Measurements from ENCODE around the gene ZBTB8A. TPM values are rescaled to one million over a fixed set of nuclear protein-coding genes. Genes with fewer than 3 reads are reported as not detected.
A peak's percentile ranks its signal among the peaks of the same experiment; 100 is the strongest.

Gene ZBTB8A
- total RNA-seq, 3 donors from 2014 or later = 6.6 to 10.0 (median 9.6) TPM

DNA sequence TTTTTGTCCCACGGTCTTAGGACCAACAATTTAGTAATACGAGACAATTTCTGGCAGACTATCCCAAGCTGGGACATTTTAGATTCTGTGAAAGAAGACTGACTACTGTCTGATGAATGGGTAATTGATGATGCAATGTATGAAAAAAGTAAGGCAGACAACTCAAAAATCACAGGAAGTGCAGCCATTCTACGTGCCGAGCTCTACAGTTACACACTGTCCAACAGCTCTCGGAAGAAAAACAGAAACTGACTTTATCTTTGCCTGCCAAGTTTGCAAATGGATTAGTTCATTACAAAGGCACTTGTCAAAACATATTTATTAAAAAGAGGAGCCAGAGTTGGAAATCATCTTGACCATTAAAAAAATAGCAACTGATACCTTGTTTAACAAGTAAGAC, 43.1 kb upstream of the ZBTB8A start:
- Histone ChIP-seq H3K9me3 (no peaks in the 10 kb centered on the region), H3K36me3 (no peaks in the 10 kb centered on the region), H3K4me3 (no peak overlapping the region), H3K4me1 (no peaks in the 10 kb centered on the region), H3K27ac (peak overlapping the region; percentile 2 to 37), H3K27me3 (no peaks in the 10 kb centered on the region)
- TF ChIP-seq POLR2AphosphoS5 (IDR thresholded peaks at IDR 0.05) (peak in 1 of 3 donors; percentile 23), POLR2A (IDR thresholded peaks at IDR 0.05) (no peak)
- intact Hi-C loops (cut with DNase I; ENCODE audit: low total_unique reads) = no loop called here
- DNase-seq (ENCODE audit: low spot score in 2 of 2) = no peak

DNA sequence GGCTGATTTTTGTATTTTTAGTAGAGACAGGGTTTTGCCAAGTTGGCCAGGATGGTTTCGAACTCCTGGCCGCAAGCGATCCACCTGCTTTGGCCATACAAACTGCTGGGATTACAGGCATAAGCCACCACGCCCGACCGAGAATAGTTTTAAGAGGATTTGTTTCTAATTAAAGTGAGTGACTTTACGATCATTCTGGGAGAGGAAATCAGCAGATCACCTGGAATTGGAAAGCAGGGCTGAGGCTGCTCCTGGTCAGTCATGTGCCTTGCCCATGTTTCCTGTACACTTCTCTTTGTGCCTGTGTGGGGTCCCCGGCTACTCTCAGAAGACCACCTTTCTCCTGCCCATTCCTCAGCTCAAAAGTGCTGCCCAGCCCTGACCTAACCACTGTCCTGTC, 40.5 kb upstream of the ZBTB8A start:
- intact Hi-C loops (cut with DNase I; ENCODE audit: low total_unique reads) = no loop called here
- no peaks in the 10 kb centered on the region for H3K9me3 ChIP-seq

GRCh38 chr1:32500387-32501209, 38.6 kb upstream of the ZBTB8A start:
- Histone ChIP-seq H3K36me3 (no peaks in the 10 kb centered on the region), H3K27me3 (no peaks in the 10 kb centered on the region), H3K4me3 (peak overlapping the region; percentile 57 to 99 (median 78)), H3K9me3 (no peaks in the 10 kb centered on the region), H3K27ac (peak overlapping the region; percentile 96 to 100), H3K4me1 (peaks cover 0 to 6% of the 10 kb centered on the region in 2 donors)
- intact Hi-C loops (cut with DNase I; ENCODE audit: low total_unique reads) = no loop called here
- TF ChIP-seq POLR2AphosphoS5 (IDR thresholded peaks at IDR 0.05) (peak in 1 of 3 donors; percentile 68), CTCF (IDR thresholded peaks at IDR 0.05) (peak in 1 of 3 donors; percentile 43), POLR2A (IDR thresholded peaks at IDR 0.05) (no peak)
- DNase-seq (ENCODE audit: low spot score in 2 of 2) = peak; percentile 65 to 73

More for the DNA sequence above, 40.5 kb upstream of the ZBTB8A start:
- H3K4me3 ChIP-seq = no peak overlapping the region
- TF ChIP-seq POLR2AphosphoS5 (IDR thresholded peaks at IDR 0.05) (no peak), CTCF (IDR thresholded peaks at IDR 0.05) (no peak), POLR2A (IDR thresholded peaks at IDR 0.05) (no peak)
- H3K36me3 ChIP-seq = no peaks in the 10 kb centered on the region
- no peak for DNase-seq (ENCODE audit: low spot score in 2 of 2)
- no peak overlapping the region for H3K27ac ChIP-seq
- H3K27me3 ChIP-seq = no peaks in the 10 kb centered on the region
- peaks cover 0 to 6% of the 10 kb centered on the region in 2 donors for H3K4me1 ChIP-seq

- peak in 2 of 3 donors; percentile 80 to 96 for TF ChIP-seq POLR2AphosphoS5 (IDR thresholded peaks at IDR 0.05)
- no peak for TF ChIP-seq CTCF (IDR thresholded peaks at IDR 0.05)
- peak; percentile 67 to 82 for DNase-seq (ENCODE audit: low spot score in 2 of 2)
- Histone ChIP-seq H3K9me3 (no peaks in the 10 kb centered on the region), H3K4me1 (peaks cover 0 to 6% of the 10 kb centered on the region in 2 donors), H3K36me3 (no peaks in the 10 kb centered on the region), H3K27ac (peak overlapping the region; percentile 85 to 96), H3K4me3 (no peak overlapping the region), H3K27me3 (no peaks in the 10 kb centered on the region)
- intact Hi-C loops (cut with DNase I; ENCODE audit: low total_unique reads) = no loop called here
Observed at GRCh38 chr1:32501865-32502264, 37.4 kb upstream of the ZBTB8A start.

DNA sequence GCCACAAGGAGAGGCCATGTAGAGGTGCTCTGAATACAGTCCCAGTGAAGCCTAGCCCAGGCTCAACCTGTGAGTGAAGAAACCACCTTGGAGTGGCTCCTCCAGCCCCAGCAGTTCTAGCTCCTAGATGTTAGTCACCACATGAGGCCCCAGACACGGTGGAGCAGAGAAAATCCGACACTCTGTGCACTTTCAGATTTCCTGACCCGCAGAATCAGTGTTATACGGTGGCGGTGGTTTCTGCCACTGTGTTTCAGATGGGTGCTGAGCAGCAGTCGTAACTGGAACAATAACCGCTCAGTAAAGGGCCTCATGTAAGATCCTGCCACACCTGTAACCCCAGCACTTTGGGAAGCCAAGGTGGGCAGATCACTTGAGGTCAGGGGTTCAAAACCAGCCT, 36.1 kb upstream of the ZBTB8A start:
- TF ChIP-seq CTCF (IDR thresholded peaks at IDR 0.05) = no peak
- TF ChIP-seq POLR2A (IDR thresholded peaks at IDR 0.05) = no peak
- TF ChIP-seq POLR2AphosphoS5 (IDR thresholded peaks at IDR 0.05) = no peak
- peaks cover 0 to 6% of the 10 kb centered on the region in 2 donors for H3K4me1 ChIP-seq
- no peak for DNase-seq (ENCODE audit: low spot score in 2 of 2)
- intact Hi-C loops (cut with DNase I; ENCODE audit: low total_unique reads) = no loop called here
- H3K27ac ChIP-seq = peak overlapping the region; percentile 85 to 96
- H3K27me3 ChIP-seq = no peaks in the 10 kb centered on the region
- H3K36me3 ChIP-seq = no peaks in the 10 kb centered on the region
- H3K4me3 ChIP-seq = no peak overlapping the region
- H3K9me3 ChIP-seq = no peaks in the 10 kb centered on the region

Measured in breast epithelium (tissue), 4 donors.